Measurements from ENCODE around the gene SPIN1.
A peak's percentile ranks its signal among the peaks of the same experiment; 100 is the strongest.

The SPIN1 gene

GRCh38 chr9:88437210-88438146 is 49.2 kb downstream of the SPIN1 start:
- DNase-seq: no peak

GRCh38 chr9:88438811-88439210 is 50.6 kb downstream of the SPIN1 start:
- no peak for DNase-seq

GRCh38 chr9:88441301-88442007 is 53.2 kb downstream of the SPIN1 start:
- DNase-seq: no peak

- no peak for DNase-seq
Observed at GRCh38 chr9:88443480-88444113, 55.4 kb downstream of the SPIN1 start.

- DNase-seq: no peak
Observed at GRCh38 chr9:88446728-88447127, 58.5 kb downstream of the SPIN1 start.

- DNase-seq: no peak
Observed at GRCh38 chr9:88447431-88447830, 59.2 kb downstream of the SPIN1 start.

GRCh38 chr9:88451160-88451559 is 62.9 kb downstream of the SPIN1 start:
- DNase-seq: no peak

- no peak for DNase-seq
Observed at GRCh38 chr9:88458716-88459465, 70.6 kb downstream of the SPIN1 start.

- peak; percentile 47 for DNase-seq
Observed at GRCh38 chr9:88460587-88461332, 72.5 kb downstream of the SPIN1 start.

- DNase-seq: no peak
Observed at GRCh38 chr9:88462191-88462590, 73.9 kb downstream of the SPIN1 start.

GRCh38 chr9:88464851-88465250 is 76.6 kb downstream of the SPIN1 start:
- no peak for DNase-seq

GRCh38 chr9:88468226-88468625 is 80.0 kb downstream of the SPIN1 start:
- no peak for DNase-seq

GRCh38 chr9:88476491-88477271 is 88.4 kb downstream of the SPIN1 start:
- DNase-seq: no peak

GRCh38 chr9:88477300-88477751 is 89.1 kb downstream of the SPIN1 start:
- no peak for DNase-seq

GRCh38 chr9:88478246-88478645 is 90.0 kb downstream of the SPIN1 start:
- DNase-seq: no peak

GRCh38 chr9:88481933-88482332 is 93.7 kb downstream of the SPIN1 start:
- no peak for DNase-seq

- DNase-seq: no peak
Observed at GRCh38 chr9:88488166-88488565, 99.9 kb downstream of the SPIN1 start.

GRCh38 chr9:88494983-88495721 is 106.9 kb downstream of the SPIN1 start:
- no peak for DNase-seq

- no peak for DNase-seq
Observed at GRCh38 chr9:88497224-88497623, 109.0 kb downstream of the SPIN1 start.

- no peak for DNase-seq
Observed at GRCh38 chr9:88498880-88499279, 110.6 kb downstream of the SPIN1 start.

Measured in activated CD4-positive, alpha-beta T cell treated with anti-CD3 and anti-CD28 coated beads for 48 hours (primary cell).